Chondrocyte (in vitro differentiated cells): ENCODE results near the gene TPMT. TPM values are rescaled to one million over a fixed set of nuclear protein-coding genes. Genes with fewer than 3 reads are reported as not detected.
A peak's percentile ranks its signal among the peaks of the same experiment; 100 is the strongest.

Experiments
- DNase-seq: peaks from one replicate; pipeline ENCODE4 v3.0.0; 2021; ENCODE audit warnings: mixed read lengths, low spot score
- H3K27ac Mint-ChIP-seq: one replicate; pipeline ENCODE4 v1.8.0; 2021; ENCODE audit warnings: mild to moderate bottlenecking, moderate library complexity, mixed read lengths; ENCODE audit not compliant: unreplicated experiment
- H3K27me3 Mint-ChIP-seq: 2 replicates; pipeline ENCODE4 v1.8.0; 2021; ENCODE audit warnings: low read depth, mixed read lengths
- H3K36me3 Mint-ChIP-seq: 2 replicates; pipeline ENCODE4 v1.8.0; 2021; ENCODE audit warnings: low read depth, mixed read lengths
- H3K4me1 Mint-ChIP-seq: 2 replicates; pipeline ENCODE4 v1.8.0; 2021; ENCODE audit warnings: low read depth, mild to moderate bottlenecking, mixed read lengths
- H3K4me3 Mint-ChIP-seq: one replicate; pipeline ENCODE4 v1.8.0; 2021; ENCODE audit warnings: mild to moderate bottlenecking, moderate library complexity, mixed read lengths; ENCODE audit not compliant: unreplicated experiment
- H3K9me3 Mint-ChIP-seq: 2 replicates; pipeline ENCODE4 v1.8.0; 2021; ENCODE audit warnings: low read depth, mixed read lengths
- total RNA-seq: library from RNA; stranded (reverse); gene quantifications from 3 replicates; pipeline ENCODE4 v1.2.1, GENCODE V29; 2021
- TF ChIP-seq, protein P1 (sequence below): fragments of 200-600 bp; sonication (generic); IDR thresholded peaks from 2 replicates; pipeline ENCODE4 v1.5.0; 2021; ENCODE audit warnings: antibody characterized with exemption, mild to moderate bottlenecking, moderate library complexity

The TPMT gene
- total RNA-seq, 1 donor from 2014 or later: 6.7 TPM

DNA sequence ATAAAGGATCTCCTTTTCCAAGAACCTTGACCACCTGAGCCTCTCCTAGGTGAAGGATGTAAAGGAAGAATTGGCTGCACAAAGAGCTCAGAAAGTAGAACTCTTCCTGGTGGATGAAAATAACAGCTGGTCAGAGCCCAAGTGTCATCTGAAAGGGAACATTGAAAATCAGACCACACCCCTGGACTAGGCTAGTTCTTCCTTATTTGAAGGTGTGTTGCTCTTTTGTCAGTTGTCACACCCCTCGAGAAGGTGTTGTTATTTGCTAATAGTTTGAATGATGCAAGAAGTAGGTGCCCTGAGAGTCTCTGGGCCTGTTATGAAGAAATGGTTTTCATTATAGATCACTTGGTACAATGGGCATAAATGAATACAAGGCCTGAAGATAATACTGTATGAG, 63.5 kb downstream of the TPMT start:
- Mint-ChIP-seq H3K4me3 (no peak overlapping the region), H3K27me3 (no peaks in the 10 kb centered on the region), H3K4me1 (no peaks in the 10 kb centered on the region), H3K27ac (no peak overlapping the region), H3K36me3 (no peaks in the 10 kb centered on the region), H3K9me3 (peaks cover 13% of the 10 kb centered on the region)
- no peak for DNase-seq
- TF ChIP-seq, protein P1, sequence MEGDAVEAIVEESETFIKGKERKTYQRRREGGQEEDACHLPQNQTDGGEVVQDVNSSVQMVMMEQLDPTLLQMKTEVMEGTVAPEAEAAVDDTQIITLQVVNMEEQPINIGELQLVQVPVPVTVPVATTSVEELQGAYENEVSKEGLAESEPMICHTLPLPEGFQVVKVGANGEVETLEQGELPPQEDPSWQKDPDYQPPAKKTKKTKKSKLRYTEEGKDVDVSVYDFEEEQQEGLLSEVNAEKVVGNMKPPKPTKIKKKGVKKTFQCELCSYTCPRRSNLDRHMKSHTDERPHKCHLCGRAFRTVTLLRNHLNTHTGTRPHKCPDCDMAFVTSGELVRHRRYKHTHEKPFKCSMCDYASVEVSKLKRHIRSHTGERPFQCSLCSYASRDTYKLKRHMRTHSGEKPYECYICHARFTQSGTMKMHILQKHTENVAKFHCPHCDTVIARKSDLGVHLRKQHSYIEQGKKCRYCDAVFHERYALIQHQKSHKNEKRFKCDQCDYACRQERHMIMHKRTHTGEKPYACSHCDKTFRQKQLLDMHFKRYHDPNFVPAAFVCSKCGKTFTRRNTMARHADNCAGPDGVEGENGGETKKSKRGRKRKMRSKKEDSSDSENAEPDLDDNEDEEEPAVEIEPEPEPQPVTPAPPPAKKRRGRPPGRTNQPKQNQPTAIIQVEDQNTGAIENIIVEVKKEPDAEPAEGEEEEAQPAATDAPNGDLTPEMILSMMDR: no peak

DNA sequence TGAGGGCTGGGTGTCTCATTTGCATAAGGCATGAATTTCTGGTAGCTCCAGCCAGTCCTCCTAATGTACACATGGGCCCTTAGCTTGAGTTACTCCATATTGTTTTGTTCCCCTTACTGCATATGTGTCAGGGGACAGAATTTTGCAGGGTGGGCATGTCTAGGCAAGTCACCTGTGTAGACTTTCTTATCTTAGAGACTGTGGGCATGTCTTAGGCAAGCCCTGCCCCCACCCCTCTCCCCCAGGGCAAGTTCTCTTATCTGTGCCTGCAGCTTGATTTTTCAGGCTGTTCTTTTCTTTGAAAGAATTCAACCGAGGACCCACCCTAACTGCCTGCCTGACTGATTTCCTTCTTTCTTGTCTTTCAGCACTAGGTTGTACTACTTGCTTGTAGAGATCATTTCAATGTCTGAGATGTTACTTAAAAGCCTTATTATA, 64.5 kb downstream of the TPMT start:
- H3K4me1 Mint-ChIP-seq: no peaks in the 10 kb centered on the region
- H3K36me3 Mint-ChIP-seq: no peaks in the 10 kb centered on the region
- no peak for DNase-seq
- TF ChIP-seq, protein P1: no peak
- no peaks in the 10 kb centered on the region for H3K27me3 Mint-ChIP-seq
- no peak overlapping the region for H3K4me3 Mint-ChIP-seq
- H3K9me3 Mint-ChIP-seq: peaks cover 13% of the 10 kb centered on the region
- H3K27ac Mint-ChIP-seq: no peak overlapping the region

DNA sequence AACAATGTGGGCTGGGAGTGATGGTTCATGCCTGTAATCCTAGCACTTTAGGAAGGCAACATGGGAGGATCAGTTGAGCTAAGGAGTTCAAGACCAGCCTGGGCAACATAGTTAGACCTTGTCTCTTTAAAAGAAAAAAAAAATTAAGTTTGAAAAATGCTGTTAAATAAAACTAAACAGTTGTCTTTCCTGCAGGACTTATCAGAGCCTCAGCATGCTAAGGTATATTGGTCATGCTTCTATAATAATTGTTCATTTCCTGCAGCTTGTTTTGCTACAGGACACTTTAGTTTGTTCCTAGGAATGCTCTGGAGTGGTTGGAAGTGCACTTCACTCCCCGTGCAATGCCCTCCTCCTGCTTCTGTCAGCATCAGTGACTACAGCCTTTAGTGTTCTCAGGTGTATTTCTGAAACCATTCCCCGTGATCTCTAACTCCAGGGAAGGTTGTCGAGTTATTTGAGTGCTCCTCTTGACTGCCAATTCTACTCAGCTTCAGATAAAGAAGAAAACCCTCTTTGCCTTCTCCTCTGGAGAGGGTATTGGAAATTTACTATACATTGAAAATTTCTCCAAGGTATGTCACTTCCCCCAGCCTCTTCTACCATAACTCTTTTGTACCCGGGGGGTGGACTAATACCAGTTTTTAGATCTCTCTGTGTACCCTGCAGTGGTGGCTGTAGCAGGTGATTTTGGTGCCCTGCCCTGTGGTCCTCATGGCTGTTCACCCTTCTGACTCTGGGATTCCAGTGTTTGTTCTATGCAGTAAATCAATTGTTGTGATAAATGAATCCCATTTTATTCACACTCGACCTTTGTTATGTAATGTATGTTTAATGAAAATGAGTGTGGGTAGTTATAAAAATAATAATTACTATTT, 66.2 kb downstream of the TPMT start:
- H3K4me3 Mint-ChIP-seq: no peak overlapping the region
- DNase-seq: no peak
- no peaks in the 10 kb centered on the region for H3K27me3 Mint-ChIP-seq
- H3K27ac Mint-ChIP-seq: no peak overlapping the region
- no peaks in the 10 kb centered on the region for H3K4me1 Mint-ChIP-seq
- TF ChIP-seq, protein P1: no peak
- H3K36me3 Mint-ChIP-seq: no peaks in the 10 kb centered on the region
- peaks cover 13% of the 10 kb centered on the region for H3K9me3 Mint-ChIP-seq

DNA sequence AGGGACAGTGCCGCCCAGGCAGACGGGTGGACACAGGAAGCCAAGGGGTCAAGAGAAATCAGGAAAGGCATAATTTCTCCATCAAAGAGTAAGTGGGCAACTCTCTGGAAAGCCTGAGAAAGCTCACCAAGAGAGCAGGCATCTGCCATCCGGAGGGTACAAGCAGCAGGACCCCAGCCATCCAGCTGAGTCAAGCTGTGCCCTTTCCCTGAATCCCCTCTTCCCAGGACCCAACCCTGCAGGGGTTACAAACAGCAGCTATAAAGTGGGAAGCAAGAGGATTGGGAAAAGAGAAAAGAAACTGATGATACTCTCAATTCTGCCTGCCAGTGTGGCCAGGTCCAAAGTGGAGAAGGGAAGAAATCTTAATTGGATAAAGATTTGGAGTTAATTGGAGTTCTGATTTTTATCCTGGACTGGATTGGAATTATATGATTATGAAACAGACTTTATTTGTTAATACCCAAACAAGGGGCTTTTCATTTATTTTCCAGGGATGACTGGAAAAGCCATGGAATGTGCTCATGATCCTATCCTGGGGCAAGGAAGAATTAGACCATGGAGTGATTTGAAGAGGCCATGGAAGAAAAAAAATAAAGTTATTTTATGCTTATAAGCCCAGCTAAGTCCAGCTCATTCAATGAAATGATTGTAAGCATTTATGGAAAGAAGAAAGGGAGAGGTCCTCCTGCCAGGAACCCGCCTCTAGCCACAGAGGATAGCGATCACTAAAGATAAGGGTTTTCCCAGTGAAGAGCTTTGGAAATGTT, 67.3 kb downstream of the TPMT start:
- no peak for DNase-seq
- TF ChIP-seq, protein P1: no peak

DNA sequence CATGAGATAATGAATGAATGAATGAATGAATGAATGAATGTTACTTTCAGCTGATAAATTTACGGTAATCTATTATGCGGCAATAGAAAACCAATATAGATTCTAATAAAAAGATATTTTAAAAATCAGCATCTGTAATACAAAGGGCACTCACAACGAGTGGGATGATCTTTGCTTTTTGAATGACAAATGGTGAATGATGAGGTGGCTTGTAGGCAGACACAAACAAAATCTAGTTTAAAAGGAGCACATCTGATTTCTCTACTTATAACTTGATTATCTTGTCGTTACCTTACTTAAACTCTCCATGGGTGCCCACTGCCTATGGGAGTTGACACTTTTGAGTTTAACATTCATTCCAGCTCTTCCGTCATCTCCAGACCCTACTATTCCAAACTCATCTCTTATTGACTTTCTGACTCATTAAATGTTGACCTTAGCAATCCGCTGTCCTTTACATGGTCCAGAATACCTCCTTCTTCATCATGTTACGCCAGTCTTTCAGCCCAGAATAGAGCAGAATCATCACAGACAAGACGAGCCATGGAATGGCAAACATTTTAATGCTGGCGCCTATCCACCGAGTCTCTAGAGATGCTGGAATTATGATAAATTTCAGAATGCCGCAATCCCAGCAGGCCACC, 73.7 kb downstream of the TPMT start:
- TF ChIP-seq, protein P1: no peak
- H3K4me1 Mint-ChIP-seq: peaks cover 23% of the 10 kb centered on the region
- H3K36me3 Mint-ChIP-seq: no peaks in the 10 kb centered on the region
- peak overlapping the region; percentile 46 for H3K27ac Mint-ChIP-seq
- H3K4me3 Mint-ChIP-seq: no peak overlapping the region
- H3K27me3 Mint-ChIP-seq: no peaks in the 10 kb centered on the region
- no peaks in the 10 kb centered on the region for H3K9me3 Mint-ChIP-seq
- DNase-seq: no peak

More for the DNA sequence above, 67.3 kb downstream of the TPMT start:
- Mint-ChIP-seq H3K4me3 (no peak overlapping the region), H3K9me3 (peaks cover 13% of the 10 kb centered on the region), H3K4me1 (peaks cover 7% of the 10 kb centered on the region), H3K36me3 (no peaks in the 10 kb centered on the region), H3K27me3 (no peaks in the 10 kb centered on the region), H3K27ac (no peak overlapping the region)
